Breast epithelium (tissue), 4 donors: ENCODE measurements around the gene CACNA2D4. TPM values are rescaled to one million over a fixed set of nuclear protein-coding genes. Genes with fewer than 3 reads are reported as not detected.

Source experiments
- DNase-seq, 2 donors: peaks; one replicate each; pipeline ENCODE4 v3.0.0-alpha.2; 2019; ENCODE audit warnings: low spot score in 2 of 2
- H3K27ac ChIP-seq, 2 donors: fragments of 200-600 bp; sonication (generic) in 1 of 2; one replicate each; pipeline ENCODE4 v1.5.1; 2016 to 2019; ENCODE audit warnings: mild to moderate bottlenecking in 1 of 2
- H3K27me3 ChIP-seq, 2 donors: fragments of 200-600 bp; sonication (generic) in 1 of 2; one replicate each; pipeline versions ENCODE4 v1.5.1 to v1.6.0; 2017 to 2019; ENCODE audit warnings: control low read depth in 1 of 2, mild to moderate bottlenecking in 1 of 2
- H3K36me3 ChIP-seq: fragments of 200-600 bp; one replicate; pipeline ENCODE4 v1.5.1; 2019
- H3K4me1 ChIP-seq, 2 donors: fragments of 200-600 bp; sonication (generic); one replicate each; pipeline ENCODE4 v1.5.1; 2016 to 2019; ENCODE audit warnings: control low read depth in 1 of 2
- H3K4me3 ChIP-seq, 3 donors: fragments of 200-600 bp; sonication (generic); 1 replicate in 2 of 3; 2 replicates in 1 of 3; pipeline ENCODE4 v1.5.1; 2016 to 2019; ENCODE audit warnings: mild to moderate bottlenecking in 3 of 3, moderate library complexity in 2 of 3
- H3K9me3 ChIP-seq, 2 donors: fragments of 200-600 bp; sonication (generic) in 1 of 2; one replicate each; pipeline ENCODE4 v1.5.1; 2016 to 2019; ENCODE audit warnings: control low read depth in 1 of 2
- POLR2A ChIP-seq: fragments of 450-650 bp; IDR thresholded peaks from one replicate; pipeline ENCODE4 v1.6.1; 2016; ENCODE audit warnings: antibody characterized with exemption, mild to moderate bottlenecking, moderate library complexity
- POLR2AphosphoS5 ChIP-seq, 3 donors: sonication (generic); formaldehyde crosslinking; IDR thresholded peaks; one replicate each; pipeline ENCODE4 v1.6.1; 2017; ENCODE audit warnings: antibody characterized with exemption in 3 of 3
- intact Hi-C: fragments of 100-400 bp; cut with DNase I; formaldehyde crosslinking; loops from one replicate; pipeline ENCODE4 v1.15.1; 2023; ENCODE audit warnings: low total_unique reads
- total RNA-seq, 3 donors: library from RNA; depleted of rRNA; stranded (reverse); fragments of >200 nt; gene quantifications; one replicate each; pipeline ENCODE4 v1.1.0, GENCODE V29; 2016
- TF ChIP-seq, protein P1 (sequence below), 3 donors: fragments of 450-650 bp; IDR thresholded peaks; one replicate each; pipeline ENCODE4 v1.5.1; 2016 to 2017; ENCODE audit warnings: antibody characterized with exemption in 3 of 3, mild to moderate bottlenecking in 3 of 3, moderate library complexity in 3 of 3

Gene CACNA2D4
- total RNA-seq, 3 donors from 2014 or later: 3.2 to 10.2 (median 3.3) TPM

DNA sequence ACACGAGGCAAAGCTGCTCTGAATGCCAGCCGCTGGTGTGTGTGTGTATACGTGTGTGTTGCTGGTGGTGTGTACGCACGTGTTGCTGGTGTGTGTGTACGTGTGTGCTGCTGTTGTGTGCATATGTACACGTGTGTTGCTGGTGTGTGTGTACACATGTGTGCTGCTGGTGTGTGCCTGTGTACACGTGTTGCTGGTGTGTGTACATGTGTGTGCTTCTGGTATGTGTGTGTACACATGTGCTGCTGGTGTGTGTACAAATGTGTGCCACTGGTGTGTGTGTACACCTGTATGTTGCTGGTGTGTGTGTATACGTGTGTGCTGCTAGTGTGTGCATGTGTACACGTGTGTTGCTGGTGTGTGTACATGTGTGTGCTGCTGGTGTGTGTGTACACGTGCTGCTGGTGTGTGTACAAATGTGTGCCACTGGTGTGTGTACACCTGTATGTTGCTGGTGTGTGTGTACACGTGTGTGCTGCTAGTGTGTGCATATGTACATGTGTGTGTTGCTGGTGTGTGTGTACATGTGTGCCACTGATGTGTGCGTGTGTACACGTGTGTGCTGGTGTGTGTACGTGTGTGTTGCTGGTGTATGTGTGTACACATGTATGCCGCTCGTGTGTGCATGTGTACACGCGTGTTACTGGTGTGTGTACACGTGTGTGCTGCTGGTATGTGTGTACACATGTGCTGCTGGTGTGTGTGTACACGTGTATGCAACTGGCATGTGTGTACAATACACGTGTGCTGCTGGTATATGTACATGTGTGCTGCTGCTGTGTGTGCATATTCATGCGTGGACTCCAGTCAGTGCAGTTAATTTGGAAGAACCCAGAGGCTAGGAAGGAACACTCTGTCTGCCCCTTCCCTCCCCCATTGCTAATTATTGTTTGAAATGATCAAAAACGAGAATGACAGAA, 47.2 kb downstream of the CACNA2D4 start:
- TF ChIP-seq POLR2A (no peak), POLR2AphosphoS5 (IDR thresholded peaks at IDR 0.05) (no peak)
- TF ChIP-seq, protein P1, sequence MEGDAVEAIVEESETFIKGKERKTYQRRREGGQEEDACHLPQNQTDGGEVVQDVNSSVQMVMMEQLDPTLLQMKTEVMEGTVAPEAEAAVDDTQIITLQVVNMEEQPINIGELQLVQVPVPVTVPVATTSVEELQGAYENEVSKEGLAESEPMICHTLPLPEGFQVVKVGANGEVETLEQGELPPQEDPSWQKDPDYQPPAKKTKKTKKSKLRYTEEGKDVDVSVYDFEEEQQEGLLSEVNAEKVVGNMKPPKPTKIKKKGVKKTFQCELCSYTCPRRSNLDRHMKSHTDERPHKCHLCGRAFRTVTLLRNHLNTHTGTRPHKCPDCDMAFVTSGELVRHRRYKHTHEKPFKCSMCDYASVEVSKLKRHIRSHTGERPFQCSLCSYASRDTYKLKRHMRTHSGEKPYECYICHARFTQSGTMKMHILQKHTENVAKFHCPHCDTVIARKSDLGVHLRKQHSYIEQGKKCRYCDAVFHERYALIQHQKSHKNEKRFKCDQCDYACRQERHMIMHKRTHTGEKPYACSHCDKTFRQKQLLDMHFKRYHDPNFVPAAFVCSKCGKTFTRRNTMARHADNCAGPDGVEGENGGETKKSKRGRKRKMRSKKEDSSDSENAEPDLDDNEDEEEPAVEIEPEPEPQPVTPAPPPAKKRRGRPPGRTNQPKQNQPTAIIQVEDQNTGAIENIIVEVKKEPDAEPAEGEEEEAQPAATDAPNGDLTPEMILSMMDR (IDR thresholded peaks at IDR 0.05): no peak
- intact Hi-C loops: no loop called here
- DNase-seq: no peak

GRCh38 chr12:1870086-1870485, 48.4 kb downstream of the CACNA2D4 start:
- Histone ChIP-seq H3K27me3 (no peaks in the 10 kb centered on the region), H3K4me3 (no peak overlapping the region), H3K9me3 (peaks cover 0 to 8% of the 10 kb centered on the region in 2 donors), H3K4me1 (no peaks in the 10 kb centered on the region), H3K36me3 (no peaks in the 10 kb centered on the region), H3K27ac (no peak overlapping the region)
- intact Hi-C loops: no loop called here
- DNase-seq: peak in 1 of 2 donors; percentile 7
- no peak for TF ChIP-seq POLR2A

More for the DNA sequence above, 47.2 kb downstream of the CACNA2D4 start:
- peaks cover 0 to 8% of the 10 kb centered on the region in 2 donors for H3K9me3 ChIP-seq
- H3K4me1 ChIP-seq: no peaks in the 10 kb centered on the region
- no peaks in the 10 kb centered on the region for H3K36me3 ChIP-seq
- H3K27ac ChIP-seq: no peak overlapping the region
- no peaks in the 10 kb centered on the region for H3K27me3 ChIP-seq
- no peak overlapping the region for H3K4me3 ChIP-seq

DNA sequence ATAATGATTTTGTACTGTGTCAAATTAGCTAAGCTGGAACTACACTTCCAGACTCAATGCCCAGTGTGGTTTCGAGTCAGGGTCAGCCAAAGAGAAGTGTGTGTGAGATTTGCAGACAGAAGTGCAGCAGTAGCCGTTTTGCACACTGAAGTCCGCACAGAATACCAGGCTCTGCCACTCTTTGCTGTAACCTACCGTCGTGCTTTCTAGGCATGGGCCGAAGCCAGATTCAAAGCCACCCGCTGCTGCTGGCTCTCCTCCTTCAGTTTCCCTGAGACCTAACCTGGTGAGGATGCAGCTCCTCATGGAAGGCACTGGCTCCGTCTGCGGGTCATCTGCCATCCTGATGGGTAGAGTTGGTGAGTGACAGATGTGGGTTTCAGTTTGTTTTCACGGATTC, 49.3 kb downstream of the CACNA2D4 start:
- intact Hi-C loops: no loop called here
- no peak overlapping the region for H3K27ac ChIP-seq
- H3K4me3 ChIP-seq: no peak overlapping the region
- no peaks in the 10 kb centered on the region for H3K36me3 ChIP-seq
- H3K27me3 ChIP-seq: peaks cover 0 to 7% of the 10 kb centered on the region in 2 donors
- TF ChIP-seq POLR2AphosphoS5 (IDR thresholded peaks at IDR 0.05) (no peak), POLR2A (no peak)
- TF ChIP-seq, protein P1 (IDR thresholded peaks at IDR 0.05): no peak
- peaks cover 0 to 8% of the 10 kb centered on the region in 2 donors for H3K9me3 ChIP-seq
- peak in 1 of 2 donors; percentile 7 for DNase-seq
- no peaks in the 10 kb centered on the region for H3K4me1 ChIP-seq

- no peak for TF ChIP-seq POLR2AphosphoS5 (IDR thresholded peaks at IDR 0.05)
- peaks cover 0 to 7% of the 10 kb centered on the region in 2 donors for H3K27me3 ChIP-seq
- H3K9me3 ChIP-seq: peaks cover 0 to 8% of the 10 kb centered on the region in 2 donors
- H3K36me3 ChIP-seq: no peaks in the 10 kb centered on the region
- H3K4me3 ChIP-seq: no peak overlapping the region
- H3K27ac ChIP-seq: no peak overlapping the region
- H3K4me1 ChIP-seq: no peaks in the 10 kb centered on the region
- intact Hi-C loops: no loop called here
- no peak for DNase-seq
These were observed 53.1 kb downstream of the CACNA2D4 start for GRCh38 chr12:1865284-1865866.

GRCh38 chr12:1864867-1865266, 53.6 kb downstream of the CACNA2D4 start:
- H3K27ac ChIP-seq: no peak overlapping the region
- no peak for DNase-seq
- intact Hi-C loops: no loop called here
- TF ChIP-seq POLR2AphosphoS5 (IDR thresholded peaks at IDR 0.05): no peak
- TF ChIP-seq, protein P1 (IDR thresholded peaks at IDR 0.05): no peak
- no peak for TF ChIP-seq POLR2A
- H3K9me3 ChIP-seq: peaks cover 0 to 8% of the 10 kb centered on the region in 2 donors
- no peak overlapping the region for H3K4me3 ChIP-seq
- H3K27me3 ChIP-seq: peaks cover 0 to 7% of the 10 kb centered on the region in 2 donors
- H3K36me3 ChIP-seq: no peaks in the 10 kb centered on the region
- no peaks in the 10 kb centered on the region for H3K4me1 ChIP-seq

GRCh38 chr12:1864456-1864855, 54.0 kb downstream of the CACNA2D4 start:
- TF ChIP-seq, protein P1 (IDR thresholded peaks at IDR 0.05): no peak
- no peak for TF ChIP-seq POLR2AphosphoS5 (IDR thresholded peaks at IDR 0.05)
- TF ChIP-seq POLR2A: no peak
- Histone ChIP-seq H3K9me3 (peaks cover 0 to 3% of the 10 kb centered on the region in 2 donors), H3K27ac (no peak overlapping the region), H3K4me1 (no peaks in the 10 kb centered on the region), H3K27me3 (peaks cover 0 to 7% of the 10 kb centered on the region in 2 donors), H3K36me3 (no peaks in the 10 kb centered on the region), H3K4me3 (no peak overlapping the region)
- intact Hi-C loops: no loop called here
- DNase-seq: no peak
